K562 (cell line): Measurements from ENCODE around the gene IRF1. TPM values are rescaled to one million over a fixed set of nuclear protein-coding genes. Genes with fewer than 3 reads are reported as not detected.

Source experiments
- ATAC-seq: fragments of 200-7000 bp; cut with Tn5 transposase; 3 replicates; pipeline ENCODE4 v1.9.1; 2020; ENCODE audit warnings: moderate library complexity
- BruUV-seq: library from RNA; stranded (reverse); fragments of 400-500 nt; replicated peaks from 2 replicates; lab custom pipeline; 2021; lab: Mats Ljungman, UMichigan
- CTCF ChIA-PET: fragments of 300-600 bp; formaldehyde crosslinking; extraction: SDS; loops from one replicate; lab custom pipeline; 2021; ENCODE audit warnings: low intra/inter-chr PET ratio; lab: Yijun Ruan, JAX
- POLR2A ChIA-PET: fragments of 300-600, 350-650 bp; sonication (Branson Sonifier 250); formaldehyde crosslinking; extraction: SDS; loops from one replicate; lab custom pipeline; 2021; ENCODE audit warnings: antibody characterized with exemption, inconsistent platforms; lab: Yijun Ruan, JAX
- DNase-seq, 4 experiments: peaks; one replicate each; pipeline versions ENCODE4 v3.0.0 to v3.0.0-alpha.2; 2011 to 2018; ENCODE audit warnings: low spot score in 3 of 4, mixed read lengths in 3 of 4; ENCODE audit errors: extremely low read depth in 1 of 4
- FAIRE-seq: peaks from 2 replicates; lab custom pipeline; 2011; peaks lifted over from hg19 to GRCh38; lab: Jason Lieb, UNC
- H2AFZ ChIP-seq: 2 replicates; pipeline ENCODE4 v1.6.0; 2011; ENCODE audit warnings: low read depth, low read length, control low read depth, inconsistent platforms
- H3K27ac ChIP-seq: fragments of 200-600 bp; 3 replicates; pipeline ENCODE4 v1.8.0; 2011; ENCODE audit warnings: low read depth, mild to moderate bottlenecking, control low read depth, inconsistent platforms, low read length, moderate library complexity, mixed read lengths; ENCODE audit errors: extremely low read depth
- H3K27me3 ChIP-seq, 2 experiments: fragments of 300-600 bp in 1 of 2; 2 replicates in 1 of 2; 3 replicates in 1 of 2; pipeline versions ENCODE4 v1.6.0 to v1.8.0; 2011; ENCODE audit warnings: inconsistent platforms in 2 of 2, low read length in 2 of 2, mild to moderate bottlenecking in 1 of 2, mixed read lengths in 1 of 2, moderate library complexity in 1 of 2; ENCODE audit not compliant: control insufficient read depth in 2 of 2, insufficient read depth in 2 of 2
- H3K36me3 ChIP-seq: fragments of 300-600 bp; 3 replicates; pipeline ENCODE4 v1.8.0; 2011; ENCODE audit warnings: mild to moderate bottlenecking, low read length, inconsistent platforms; ENCODE audit not compliant: control insufficient read depth, insufficient read depth
- H3K4me1 ChIP-seq, 2 experiments: fragments of 200-600 bp in 1 of 2; replicated peaks in 1 of 2; 2 replicates in 1 of 2; 3 replicates in 1 of 2; pipeline versions ENCODE4 v1.5.1 to v1.8.0; 2011; ENCODE audit warnings: inconsistent platforms in 2 of 2, low read length in 2 of 2, mild to moderate bottlenecking in 1 of 2, mixed read lengths in 1 of 2, moderate library complexity in 1 of 2; ENCODE audit not compliant: control insufficient read depth in 2 of 2, insufficient read depth in 2 of 2
- H3K4me2 ChIP-seq: 2 replicates; pipeline ENCODE4 v1.6.1; 2011; ENCODE audit warnings: low read length, control low read depth, inconsistent platforms, mixed read lengths; ENCODE audit not compliant: insufficient read depth
- H3K4me3 ChIP-seq: fragments of 200-600 bp; sonication (generic), shearing (Covaris generic); 2 replicates; pipeline ENCODE4 v1.5.1; 2016; ENCODE audit warnings: control low read depth, inconsistent platforms
- H3K79me2 ChIP-seq: fragments of 200-600 bp; 3 replicates; pipeline ENCODE4 v1.8.0; 2011; ENCODE audit warnings: low read length, inconsistent platforms; ENCODE audit not compliant: control insufficient read depth, insufficient read depth
- H3K9ac ChIP-seq, 2 experiments: 2 replicates each; pipeline versions ENCODE4 v1.6.0 to v1.6.1; 2011; ENCODE audit warnings: low read depth in 2 of 2, low read length in 2 of 2, control low read depth in 1 of 2, inconsistent platforms in 1 of 2, mild to moderate bottlenecking in 1 of 2, mixed read lengths in 1 of 2; ENCODE audit not compliant: insufficient read depth in 1 of 2
- H3K9me1 ChIP-seq: one replicate; pipeline ENCODE4 v1.6.0; 2011; ENCODE audit warnings: inconsistent platforms, mild to moderate bottlenecking, low read length, moderate library complexity; ENCODE audit not compliant: control insufficient read depth, insufficient read depth
- H3K9me3 ChIP-seq: replicated peaks from 2 replicates; pipeline ENCODE4 v1.5.1; 2011; ENCODE audit warnings: low read depth, low read length, inconsistent platforms; ENCODE audit not compliant: control insufficient read depth, insufficient read depth
- H4K20me1 ChIP-seq: replicated peaks from 2 replicates; pipeline ENCODE4 v1.6.1; 2011; ENCODE audit warnings: low read length, inconsistent platforms, mixed read lengths; ENCODE audit not compliant: control insufficient read depth, insufficient read depth
- NR1H2 ChIP-seq: sonication (generic); formaldehyde crosslinking; IDR thresholded peaks from 2 replicates; pipeline ENCODE4 v1.4.0; 2020; ENCODE audit warnings: mild to moderate bottlenecking, missing genetic modification reagents
- RFX5 ChIP-seq: IDR thresholded peaks from 2 replicates; pipeline ENCODE4 v1.6.1; 2011; ENCODE audit warnings: low read depth, mild to moderate bottlenecking, improper control_type of control experiment, low read length
- ZNF551 ChIP-seq: fragments of 250-450 bp; sonication (Bioruptor Pico); IDR thresholded peaks from 2 replicates; pipeline ENCODE4 v1.5.0; 2021; ENCODE audit warnings: mild to moderate bottlenecking, moderate library complexity
- ZNF699 ChIP-seq: fragments of 250-450 bp; sonication (Bioruptor Pico); IDR thresholded peaks from 2 replicates; pipeline ENCODE4 v1.8.0; 2021; ENCODE audit warnings: mild to moderate bottlenecking, moderate library complexity; ENCODE audit not compliant: insufficient replicate concordance
- WGBS: fragments of 100-300 bp; shearing (Covaris generic); methylation state at CpG from one replicate; pipeline ENCODE4 v1.1.6; 2016; ENCODE audit warnings: low coverage, mixed read lengths; ENCODE audit not compliant: insufficient coverage; ENCODE audit errors: missing lambda C conversion rate; 5-methylcytosine and 5-hydroxymethylcytosine counted together
- in situ Hi-C: fragments of 300-500 bp; cut with MboI; formaldehyde crosslinking; loops from 4 replicates; pipeline ENCODE4 v1.15.0; 2018; ENCODE audit warnings: inconsistent platforms, mixed read lengths
- intact Hi-C: fragments of 100-400 bp; cut with micrococcal nuclease; formaldehyde crosslinking; loops from 2 replicates; pipeline ENCODE4 v1.14.2; 2022
- polyA plus RNA-seq, 8 experiments: library from polyadenylated mRNA; depleted of rRNA in 4 of 8; stranded (reverse) in 5 of 8; unstranded in 3 of 8; fragments of >200 nt; fragmentation: Nextera tagmentation in 2 of 8; fragmentation: Illumina TruSeq in 1 of 8; extraction: Ambion mirVana in 2 of 8; extraction: Trizol in 1 of 8; gene quantifications; 2 replicates each; pipeline versions ENCODE4 v1.2.1 to v1.2.3, GENCODE V29; 2011 to 2014; ENCODE audit warnings: inconsistent platforms in 1 of 8, missing spikeins in 1 of 8
- total RNA-seq, 7 experiments: library from RNA; depleted of rRNA in 6 of 7; stranded (reverse); fragments of >200 nt in 6 of 7; fragmentation: Illumina TruSeq in 2 of 7; extraction: Trizol in 2 of 7; gene quantifications; 2 replicates each; pipeline versions ENCODE4 v1.2.1 to v1.2.3, GENCODE V29; 2011 to 2021; ENCODE audit warnings: low replicate concordance in 1 of 7
- TF ChIP-seq, protein P1 (sequence below): fragments of 450-650 bp; IDR thresholded peaks from 2 replicates; pipeline ENCODE4 v1.6.1; 2016; ENCODE audit warnings: mild to moderate bottlenecking
- TF ChIP-seq, protein P2 (sequence below): fragments of 450-650 bp; formaldehyde crosslinking; IDR thresholded peaks from 2 replicates; pipeline ENCODE4 v1.4.0; 2020; ENCODE audit warnings: mild to moderate bottlenecking, mixed read lengths
- TF ChIP-seq, protein P3 (sequence below): fragments of 450-650 bp; IDR thresholded peaks from 2 replicates; pipeline ENCODE4 v1.6.1; 2016; ENCODE audit warnings: low read depth, mild to moderate bottlenecking, moderate library complexity

IRF1 gene
- total and polyA plus RNA-seq, 9 of the 15 experiments (the other 6 are each of a cell fraction or from before 2014, with no cell fraction given), result 1.1 to 12.3 (median 5.9) TPM

DNA sequence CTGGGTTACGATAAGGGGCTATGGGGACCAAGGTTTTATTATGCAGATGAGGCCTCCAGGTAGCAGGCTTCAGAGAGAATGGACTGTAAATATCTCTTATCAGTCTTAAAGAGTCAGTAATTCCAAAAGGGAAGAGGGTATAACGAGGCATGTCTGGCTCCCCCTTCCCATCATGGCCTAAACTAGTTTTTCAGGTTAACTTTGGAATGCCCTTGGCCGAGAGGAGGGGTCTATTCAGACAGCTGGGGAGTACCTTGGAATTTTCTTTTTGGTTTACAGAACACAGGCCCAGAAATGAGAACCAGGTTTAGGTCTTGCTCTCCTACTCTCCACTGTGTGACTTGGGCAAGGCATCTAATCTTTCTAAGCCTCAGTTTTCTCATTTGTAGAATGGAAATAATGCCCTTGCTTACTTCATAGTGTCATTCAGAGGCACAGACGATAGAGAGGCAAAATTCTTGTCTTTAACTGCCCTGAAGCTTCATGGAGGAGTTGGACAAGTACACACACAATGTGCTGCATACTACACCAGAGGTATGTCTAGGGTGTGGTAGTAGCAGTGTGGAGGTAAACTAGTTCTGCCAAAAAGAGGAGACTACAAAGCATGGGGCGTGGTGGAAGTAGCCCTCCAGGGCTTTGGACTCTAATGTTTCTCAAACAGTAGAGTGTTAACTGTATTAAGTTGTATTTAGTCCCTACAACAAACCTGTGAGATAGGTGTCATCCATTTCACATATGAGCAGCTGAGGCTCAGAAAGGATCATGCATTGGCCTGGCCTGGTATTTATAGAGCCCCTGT is 45.5 kb downstream of the IRF1 start:
- no peaks in the 10 kb centered on the region for H3K36me3 ChIP-seq
- no peak overlapping the region for H3K4me3 ChIP-seq
- BruUV-seq, result no TSS peak
- H3K79me2 ChIP-seq, result no peaks in the 10 kb centered on the region
- TF ChIP-seq ZNF551 (CRISPR knock-in tag) (no peak), RFX5 (no peak), NR1H2 (CRISPR knock-in tag) (no peak), ZNF699 (CRISPR knock-in tag) (no peak)
- TF ChIP-seq, protein P1, sequence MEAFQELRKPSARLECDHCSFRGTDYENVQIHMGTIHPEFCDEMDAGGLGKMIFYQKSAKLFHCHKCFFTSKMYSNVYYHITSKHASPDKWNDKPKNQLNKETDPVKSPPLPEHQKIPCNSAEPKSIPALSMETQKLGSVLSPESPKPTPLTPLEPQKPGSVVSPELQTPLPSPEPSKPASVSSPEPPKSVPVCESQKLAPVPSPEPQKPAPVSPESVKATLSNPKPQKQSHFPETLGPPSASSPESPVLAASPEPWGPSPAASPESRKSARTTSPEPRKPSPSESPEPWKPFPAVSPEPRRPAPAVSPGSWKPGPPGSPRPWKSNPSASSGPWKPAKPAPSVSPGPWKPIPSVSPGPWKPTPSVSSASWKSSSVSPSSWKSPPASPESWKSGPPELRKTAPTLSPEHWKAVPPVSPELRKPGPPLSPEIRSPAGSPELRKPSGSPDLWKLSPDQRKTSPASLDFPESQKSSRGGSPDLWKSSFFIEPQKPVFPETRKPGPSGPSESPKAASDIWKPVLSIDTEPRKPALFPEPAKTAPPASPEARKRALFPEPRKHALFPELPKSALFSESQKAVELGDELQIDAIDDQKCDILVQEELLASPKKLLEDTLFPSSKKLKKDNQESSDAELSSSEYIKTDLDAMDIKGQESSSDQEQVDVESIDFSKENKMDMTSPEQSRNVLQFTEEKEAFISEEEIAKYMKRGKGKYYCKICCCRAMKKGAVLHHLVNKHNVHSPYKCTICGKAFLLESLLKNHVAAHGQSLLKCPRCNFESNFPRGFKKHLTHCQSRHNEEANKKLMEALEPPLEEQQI, result no peak
- TF ChIP-seq, protein P2, sequence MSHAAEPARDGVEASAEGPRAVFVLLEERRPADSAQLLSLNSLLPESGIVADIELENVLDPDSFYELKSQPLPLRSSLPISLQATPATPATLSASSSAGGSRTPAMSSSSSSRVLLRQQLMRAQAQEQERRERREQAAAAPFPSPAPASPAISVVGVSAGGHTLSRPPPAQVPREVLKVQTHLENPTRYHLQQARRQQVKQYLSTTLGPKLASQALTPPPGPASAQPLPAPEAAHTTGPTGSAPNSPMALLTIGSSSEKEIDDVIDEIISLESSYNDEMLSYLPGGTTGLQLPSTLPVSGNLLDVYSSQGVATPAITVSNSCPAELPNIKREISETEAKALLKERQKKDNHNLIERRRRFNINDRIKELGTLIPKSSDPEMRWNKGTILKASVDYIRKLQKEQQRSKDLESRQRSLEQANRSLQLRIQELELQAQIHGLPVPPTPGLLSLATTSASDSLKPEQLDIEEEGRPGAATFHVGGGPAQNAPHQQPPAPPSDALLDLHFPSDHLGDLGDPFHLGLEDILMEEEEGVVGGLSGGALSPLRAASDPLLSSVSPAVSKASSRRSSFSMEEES, result no peak
- TF ChIP-seq, protein P3, sequence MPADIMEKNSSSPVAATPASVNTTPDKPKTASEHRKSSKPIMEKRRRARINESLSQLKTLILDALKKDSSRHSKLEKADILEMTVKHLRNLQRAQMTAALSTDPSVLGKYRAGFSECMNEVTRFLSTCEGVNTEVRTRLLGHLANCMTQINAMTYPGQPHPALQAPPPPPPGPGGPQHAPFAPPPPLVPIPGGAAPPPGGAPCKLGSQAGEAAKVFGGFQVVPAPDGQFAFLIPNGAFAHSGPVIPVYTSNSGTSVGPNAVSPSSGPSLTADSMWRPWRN, result no peak
- TF ChIP-seq, all 486 proteins: peak for 0
- ChIA-PET POLR2A (no interaction called here), CTCF (no interaction called here)
- H3K27me3 ChIP-seq, result no peaks in the 10 kb centered on the region
- ATAC-seq (no peak), FAIRE-seq (no peak), DNase-seq (no peak)
- H3K9ac ChIP-seq, result no peak overlapping the region
- H3K4me2 ChIP-seq, result no peak overlapping the region
- H3K9me1 ChIP-seq, result no peaks in the 10 kb centered on the region
- WGBS, result 23% methylated on average over 5 of the region's 5 CpGs
- H4K20me1 ChIP-seq, result no peaks in the 10 kb centered on the region
- no peak overlapping the region for H3K27ac ChIP-seq
- no peak overlapping the region for H2AFZ ChIP-seq
- H3K9me3 ChIP-seq, result no peaks in the 10 kb centered on the region
- peaks cover 0 to 3% of the 10 kb centered on the region in 2 experiments; a peak in 1 of 5 replicates for H3K4me1 ChIP-seq
- intact Hi-C loops (no loop called here), in situ Hi-C loops (no loop called here)
